HepG2 (cell line): ENCODE data around the gene VTN. TPM values are rescaled to one million over a fixed set of nuclear protein-coding genes. Genes with fewer than 3 reads are reported as not detected.

ENCODE experiments used
- GTF2F1 ChIP-seq: fragments of 150-350 bp; IDR thresholded peaks from 2 replicates; pipeline ENCODE4 v1.6.1; 2014; ENCODE audit warnings: low read length
- GZF1 ChIP-seq: sonication (generic); formaldehyde crosslinking; IDR thresholded peaks from 2 replicates; pipeline ENCODE4 v1.5.1; 2020; ENCODE audit warnings: mild to moderate bottlenecking, missing genetic modification reagents
- HDAC6 ChIP-seq: fragments of 200-600 bp; sonication (generic); IDR thresholded peaks from 2 replicates; pipeline ENCODE4 v1.7.0; 2017; ENCODE audit warnings: mild to moderate bottlenecking, antibody characterized with exemption, low read length, low read depth
- KMT2A ChIP-seq: sonication (generic); formaldehyde crosslinking; IDR thresholded peaks from 2 replicates; pipeline ENCODE4 v1.4.0; 2020; ENCODE audit warnings: missing genetic modification reagents
- MBNL3 ChIP-seq: fragments of 250-450 bp; sonication (Bioruptor Pico); conservative IDR thresholded peaks from 2 replicates; pipeline ENCODE4 v1.8.0; 2022; ENCODE audit warnings: mild to moderate bottlenecking, inconsistent platforms
- MZF1 ChIP-seq: sonication (generic); formaldehyde crosslinking; IDR thresholded peaks from 2 replicates; pipeline ENCODE4 v1.8.1; 2023; ENCODE audit warnings: mild to moderate bottlenecking, missing genetic modification reagents, borderline replicate concordance
- RBM22 ChIP-seq: fragments of 200-400 bp; formaldehyde crosslinking; optimal IDR thresholded peaks from 2 replicates; pipeline ENCODE3; 2017; ENCODE audit warnings: mild to moderate bottlenecking, low read length, moderate library complexity
- SMARCC2 ChIP-seq: fragments of 450-650 bp; IDR thresholded peaks from 2 replicates; pipeline ENCODE4 v1.6.1; 2017; ENCODE audit warnings: antibody characterized with exemption, mild to moderate bottlenecking
- SOX13 ChIP-seq, 3 experiments: fragments of 450-650 bp in 1 of 3; sonication (generic) in 1 of 3; formaldehyde crosslinking in 1 of 3; IDR thresholded peaks in 2 of 3; conservative IDR thresholded peaks in 1 of 3; 2 replicates each; pipeline versions ENCODE4 v1.5.0 to v1.6.1; 2016 to 2020; ENCODE audit warnings: antibody characterized with exemption in 1 of 3, mild to moderate bottlenecking in 1 of 3, missing compliant biosample characterization in 1 of 3, missing genetic modification reagents in 1 of 3, moderate library complexity in 1 of 3
- TCF12 ChIP-seq, 2 experiments: fragments of 450-650 bp in 1 of 2; sonication (generic) in 1 of 2; formaldehyde crosslinking in 1 of 2; IDR thresholded peaks; 2 replicates each; pipeline versions ENCODE4 v1.6.1 to v1.8.0; 2017 to 2022; ENCODE audit warnings: antibody characterized with exemption in 1 of 2, mild to moderate bottlenecking in 1 of 2, missing genetic modification reagents in 1 of 2, moderate library complexity in 1 of 2
- YY1 ChIP-seq: IDR thresholded peaks from 2 replicates; pipeline ENCODE4 v1.6.1; 2011; ENCODE audit warnings: low read length, low read depth, moderate library complexity, mild to moderate bottlenecking; ENCODE audit not compliant: insufficient read depth, insufficient replicate concordance
- ZFP36 ChIP-seq: fragments of 150-350 bp; IDR thresholded peaks from 2 replicates; pipeline ENCODE4 v1.6.1; 2018; ENCODE audit warnings: borderline replicate concordance, low read length, low read depth; ENCODE audit not compliant: partially characterized antibody
- ZNF292 ChIP-seq: sonication (generic); formaldehyde crosslinking; IDR thresholded peaks from 2 replicates; pipeline ENCODE4 v1.8.1; 2022; ENCODE audit warnings: mild to moderate bottlenecking, low read depth, missing genetic modification reagents, borderline replicate concordance
- ZNF557 ChIP-seq: sonication (generic); formaldehyde crosslinking; IDR thresholded peaks from 2 replicates; pipeline ENCODE4 v1.4.0; 2020; ENCODE audit warnings: missing genetic modification reagents
- ZNF615 ChIP-seq: sonication (generic); formaldehyde crosslinking; IDR thresholded peaks from 2 replicates; pipeline ENCODE4 v1.5.0; 2020; ENCODE audit warnings: mild to moderate bottlenecking, missing genetic modification reagents, borderline replicate concordance
- ZNF644 ChIP-seq: IDR thresholded peaks from 2 replicates; pipeline ENCODE4 v1.6.1; 2016; ENCODE audit warnings: low read depth
- ZNF710 ChIP-seq: sonication (generic); formaldehyde crosslinking; IDR thresholded peaks from 2 replicates; pipeline ENCODE4 v1.5.0; 2020; ENCODE audit warnings: mild to moderate bottlenecking, missing genetic modification reagents, borderline replicate concordance
- ZNF724P ChIP-seq: sonication (generic); formaldehyde crosslinking; IDR thresholded peaks from 2 replicates; pipeline ENCODE4 v1.8.0; 2022; ENCODE audit warnings: missing genetic modification reagents, borderline replicate concordance
- polyA plus RNA-seq, 8 experiments: library from polyadenylated mRNA; depleted of rRNA in 3 of 8; stranded (reverse) in 7 of 8; unstranded in 1 of 8; fragments of >200 nt; fragmentation: Illumina TruSeq in 4 of 8; extraction: Trizol in 4 of 8; gene quantifications; 2 replicates each; pipeline versions ENCODE4 v1.2.1 to v1.2.3, GENCODE V29; 2011 to 2016; ENCODE audit warnings: low read depth in 4 of 8, missing spikeins in 1 of 8, mixed read lengths in 1 of 8; ENCODE audit not compliant: insufficient read depth in 1 of 8
- total RNA-seq, 5 experiments: library from RNA; depleted of rRNA; stranded (reverse); fragments of >200 nt; fragmentation: Illumina TruSeq; extraction: Trizol; gene quantifications; 2 replicates each; pipeline ENCODE4 v1.2.3, GENCODE V29; 2016; ENCODE audit warnings: low read depth in 1 of 5
- TF ChIP-seq, protein P1 (sequence below): sonication (generic); formaldehyde crosslinking; IDR thresholded peaks from 2 replicates; pipeline ENCODE4 v1.4.0; 2020; ENCODE audit warnings: missing genetic modification reagents, borderline replicate concordance
- TF ChIP-seq, protein P2 (sequence below): sonication (generic); formaldehyde crosslinking; conservative IDR thresholded peaks from 2 replicates; pipeline ENCODE4 v1.4.0; 2020; ENCODE audit warnings: missing genetic modification reagents

The VTN gene
- total and polyA plus RNA-seq, 2 of the 13 experiments (the other 11 are each of a cell fraction or from before 2014, with no cell fraction given) = 108 to 131 TPM

DNA sequence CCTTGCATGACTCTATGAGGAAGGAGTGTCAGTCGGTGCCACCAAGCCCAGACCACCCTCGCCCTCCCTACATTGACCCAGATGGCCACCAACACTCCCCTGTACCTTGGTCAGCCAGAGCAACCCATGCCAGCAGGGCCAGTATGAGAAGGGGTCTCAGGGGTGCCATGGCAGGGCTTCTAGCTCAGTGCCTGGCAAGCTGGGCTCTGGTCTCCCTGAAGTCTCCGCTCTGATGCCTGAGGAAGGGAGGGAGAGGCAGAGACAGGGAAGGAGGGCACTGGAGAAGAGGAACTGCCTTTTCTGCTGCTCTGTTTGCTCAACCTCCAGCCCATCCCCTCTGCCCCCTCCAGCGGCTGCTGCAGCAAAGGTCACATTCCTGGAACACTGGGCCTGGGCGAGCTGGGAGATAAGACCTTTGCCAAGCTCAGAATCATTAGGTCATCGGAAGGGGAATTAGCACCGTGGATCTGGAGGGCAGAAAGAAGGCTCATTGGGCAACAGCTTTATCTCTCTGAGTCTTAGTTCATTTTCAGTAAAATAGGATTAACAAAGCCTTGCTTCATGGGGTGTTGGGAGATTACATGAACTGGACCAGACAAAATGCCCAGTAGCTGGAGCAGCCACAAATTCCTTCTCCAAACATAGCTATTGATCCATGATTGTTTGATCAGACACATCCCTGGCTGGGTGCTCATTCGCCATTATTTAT lies at the start of gene VTN (continued):
- no peak for TF ChIP-seq TCF12 (IDR thresholded peaks at IDR 0.05)
- TF ChIP-seq TCF12 (CRISPR knock-in tag; IDR thresholded peaks at IDR 0.05) = peak; percentile 84; the same call in 1 of the 2 replicates
- TF ChIP-seq ZNF615 (CRISPR knock-in tag) = 0 out of 2 replicates have a peak, but pooled peaks have one; percentile 17
- TF ChIP-seq, protein P1, sequence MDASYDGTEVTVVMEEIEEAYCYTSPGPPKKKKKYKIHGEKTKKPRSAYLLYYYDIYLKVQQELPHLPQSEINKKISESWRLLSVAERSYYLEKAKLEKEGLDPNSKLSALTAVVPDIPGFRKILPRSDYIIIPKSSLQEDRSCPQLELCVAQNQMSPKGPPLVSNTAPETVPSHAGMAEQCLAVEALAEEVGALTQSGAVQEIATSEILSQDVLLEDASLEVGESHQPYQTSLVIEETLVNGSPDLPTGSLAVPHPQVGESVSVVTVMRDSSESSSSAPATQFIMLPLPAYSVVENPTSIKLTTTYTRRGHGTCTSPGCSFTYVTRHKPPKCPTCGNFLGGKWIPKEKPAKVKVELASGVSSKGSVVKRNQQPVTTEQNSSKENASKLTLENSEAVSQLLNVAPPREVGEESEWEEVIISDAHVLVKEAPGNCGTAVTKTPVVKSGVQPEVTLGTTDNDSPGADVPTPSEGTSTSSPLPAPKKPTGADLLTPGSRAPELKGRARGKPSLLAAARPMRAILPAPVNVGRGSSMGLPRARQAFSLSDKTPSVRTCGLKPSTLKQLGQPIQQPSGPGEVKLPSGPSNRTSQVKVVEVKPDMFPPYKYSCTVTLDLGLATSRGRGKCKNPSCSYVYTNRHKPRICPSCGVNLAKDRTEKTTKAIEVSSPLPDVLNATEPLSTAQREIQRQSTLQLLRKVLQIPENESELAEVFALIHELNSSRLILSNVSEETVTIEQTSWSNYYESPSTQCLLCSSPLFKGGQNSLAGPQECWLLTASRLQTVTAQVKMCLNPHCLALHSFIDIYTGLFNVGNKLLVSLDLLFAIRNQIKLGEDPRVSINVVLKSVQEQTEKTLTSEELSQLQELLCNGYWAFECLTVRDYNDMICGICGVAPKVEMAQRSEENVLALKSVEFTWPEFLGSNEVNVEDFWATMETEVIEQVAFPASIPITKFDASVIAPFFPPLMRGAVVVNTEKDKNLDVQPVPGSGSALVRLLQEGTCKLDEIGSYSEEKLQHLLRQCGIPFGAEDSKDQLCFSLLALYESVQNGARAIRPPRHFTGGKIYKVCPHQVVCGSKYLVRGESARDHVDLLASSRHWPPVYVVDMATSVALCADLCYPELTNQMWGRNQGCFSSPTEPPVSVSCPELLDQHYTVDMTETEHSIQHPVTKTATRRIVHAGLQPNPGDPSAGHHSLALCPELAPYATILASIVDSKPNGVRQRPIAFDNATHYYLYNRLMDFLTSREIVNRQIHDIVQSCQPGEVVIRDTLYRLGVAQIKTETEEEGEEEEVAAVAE (CRISPR knock-in tag) = no peak; the same call in 1 of the 2 replicates
- no peak for TF ChIP-seq GZF1 (CRISPR knock-in tag)
- TF ChIP-seq HDAC6 = no peak
- TF ChIP-seq ZNF644 = peak; percentile 76
- no peak for TF ChIP-seq ZNF557 (CRISPR knock-in tag)
- no peak for TF ChIP-seq GTF2F1
- peak; percentile 40; the same call in 1 of the 2 replicates for TF ChIP-seq KMT2A
- TF ChIP-seq SMARCC2 = no peak
- no peak for TF ChIP-seq MZF1 (CRISPR knock-in tag)
- peak; percentile 42 for TF ChIP-seq YY1
- TF ChIP-seq ZFP36 = no peak
- peak; percentile 64 for TF ChIP-seq RBM22
- TF ChIP-seq ZNF292 (CRISPR knock-in tag) = peak; percentile 71; the same call in 1 of the 2 replicates
- TF ChIP-seq, protein P2, sequence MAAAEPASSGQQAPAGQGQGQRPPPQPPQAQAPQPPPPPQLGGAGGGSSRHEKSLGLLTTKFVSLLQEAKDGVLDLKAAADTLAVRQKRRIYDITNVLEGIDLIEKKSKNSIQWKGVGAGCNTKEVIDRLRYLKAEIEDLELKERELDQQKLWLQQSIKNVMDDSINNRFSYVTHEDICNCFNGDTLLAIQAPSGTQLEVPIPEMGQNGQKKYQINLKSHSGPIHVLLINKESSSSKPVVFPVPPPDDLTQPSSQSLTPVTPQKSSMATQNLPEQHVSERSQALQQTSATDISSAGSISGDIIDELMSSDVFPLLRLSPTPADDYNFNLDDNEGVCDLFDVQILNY (CRISPR knock-in tag) = no peak
- TF ChIP-seq ZNF710 (CRISPR knock-in tag) = peak; percentile 94; the same call in 1 of the 2 replicates
- peak; percentile 73 for TF ChIP-seq SOX13 (IDR thresholded peaks at IDR 0.05)
- TF ChIP-seq SOX13 (CRISPR knock-in tag; conservative IDR thresholded peaks at IDR 0.05 in 1 of 2, IDR thresholded peaks at IDR 0.05 in 1 of 2) = peak in 1 of 2 experiments; percentile 89; a peak in 2 of 4 replicates
- no peak for TF ChIP-seq MBNL3
- no peak for TF ChIP-seq ZNF724P (CRISPR knock-in tag)
